HG03175 (cell line): Measurements from ENCODE around the gene FLRT1.

ENCODE experiments used
- ATAC-seq: cut with Tn5 transposase; IDR thresholded peaks from one replicate; pipeline ENCODE4 v1.9.1; 2021; ENCODE audit warnings: mild to moderate bottlenecking, moderate library complexity; ENCODE audit not compliant: unreplicated experiment

FLRT1 gene

DNA sequence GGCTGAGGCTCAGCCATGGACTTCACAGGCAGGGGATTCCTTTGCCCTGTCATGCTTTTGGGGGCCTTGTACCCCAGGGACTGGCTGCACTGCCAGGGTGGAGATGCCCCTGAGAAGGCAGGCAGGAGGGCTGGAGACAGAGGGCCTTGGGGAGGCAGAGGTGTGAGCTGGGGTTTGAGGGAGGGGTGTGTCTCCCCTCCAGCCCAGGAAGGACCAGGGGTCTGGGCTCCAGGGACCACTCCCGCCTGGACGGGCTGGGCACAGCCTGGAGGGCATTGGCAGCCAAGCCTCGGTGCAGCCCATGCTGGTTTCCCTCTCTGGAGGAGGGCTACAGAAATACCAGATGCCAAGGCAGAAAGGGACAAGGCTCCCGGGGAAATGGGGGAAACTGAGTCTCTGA, 30.0 kb upstream of the FLRT1 start:
- ATAC-seq: no peak

DNA sequence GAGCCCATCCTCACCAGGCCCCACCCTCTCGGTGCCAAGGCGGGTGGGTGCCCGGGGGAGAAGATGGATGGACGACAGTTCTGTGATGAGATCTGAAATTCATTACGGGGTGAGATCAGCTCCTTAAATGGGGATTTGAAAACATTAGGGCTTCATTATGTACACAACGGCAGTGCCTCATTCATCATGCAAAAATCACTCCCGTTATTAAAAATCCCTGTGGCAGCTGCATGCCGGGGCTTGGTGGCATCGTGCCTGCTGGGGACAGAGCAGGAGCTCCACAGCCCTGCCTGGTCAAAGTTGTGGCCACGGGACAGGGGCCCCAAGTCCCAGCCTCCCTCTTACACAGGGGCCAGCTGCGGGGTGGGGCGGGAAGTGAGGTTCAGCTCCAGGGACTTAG, 29.3 kb upstream of the FLRT1 start:
- no peak for ATAC-seq

DNA sequence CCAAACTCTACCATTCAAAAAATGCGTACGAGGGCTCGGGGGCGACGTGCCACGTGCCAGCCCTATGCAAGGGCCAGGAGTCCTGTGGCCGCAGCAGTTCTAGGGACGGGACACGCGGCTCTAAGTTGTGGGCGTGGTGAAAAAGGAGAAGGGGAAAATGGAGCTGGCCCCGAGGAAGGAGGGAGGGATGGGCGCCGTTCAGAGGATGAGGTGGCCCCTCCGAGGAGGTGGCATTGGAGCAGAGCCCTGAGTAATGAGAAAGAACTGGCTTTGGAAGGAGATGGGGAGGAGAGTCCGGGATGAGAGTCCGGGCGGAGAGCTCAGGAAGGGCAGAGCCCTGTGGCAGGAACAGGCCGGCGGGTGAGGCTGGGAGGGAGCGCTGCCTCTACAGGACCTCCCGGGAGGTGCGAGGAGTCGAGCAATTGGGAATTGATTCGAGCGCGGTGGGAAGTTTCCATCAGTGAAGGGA, 28.5 kb upstream of the FLRT1 start:
- no peak for ATAC-seq

DNA sequence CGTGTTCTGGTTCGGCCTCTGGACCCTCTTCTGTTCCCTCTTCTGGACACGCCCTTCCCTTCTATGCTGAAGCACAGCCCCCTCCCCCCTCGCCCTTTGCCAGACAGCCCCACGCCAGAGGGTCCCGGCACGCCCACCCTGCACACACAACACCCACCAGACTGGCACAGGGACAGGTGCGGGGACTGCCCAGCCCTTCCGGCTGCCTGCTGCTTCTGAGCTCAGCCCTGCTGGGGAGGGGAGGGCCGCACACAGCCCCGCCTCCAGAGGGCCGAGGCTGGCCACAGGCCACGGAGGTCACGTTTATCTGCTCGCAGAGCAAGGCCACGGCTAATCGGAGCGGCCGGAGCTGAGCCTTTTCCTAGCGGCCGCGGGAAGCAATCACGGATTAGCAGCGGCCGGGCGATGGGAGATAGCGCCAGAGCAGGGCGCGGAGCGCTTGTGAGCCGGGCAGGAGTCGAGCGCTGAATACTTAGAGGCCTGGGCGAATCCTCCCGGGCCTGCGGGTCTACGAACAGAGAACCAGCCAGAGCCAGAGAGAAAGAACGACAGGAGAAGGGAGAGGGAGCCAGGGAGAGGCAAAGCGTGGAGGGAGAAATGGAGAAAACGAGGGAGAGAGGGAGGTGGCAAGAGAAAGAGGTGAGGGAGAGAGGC, 28.0 kb upstream of the FLRT1 start:
- ATAC-seq: no peak

DNA sequence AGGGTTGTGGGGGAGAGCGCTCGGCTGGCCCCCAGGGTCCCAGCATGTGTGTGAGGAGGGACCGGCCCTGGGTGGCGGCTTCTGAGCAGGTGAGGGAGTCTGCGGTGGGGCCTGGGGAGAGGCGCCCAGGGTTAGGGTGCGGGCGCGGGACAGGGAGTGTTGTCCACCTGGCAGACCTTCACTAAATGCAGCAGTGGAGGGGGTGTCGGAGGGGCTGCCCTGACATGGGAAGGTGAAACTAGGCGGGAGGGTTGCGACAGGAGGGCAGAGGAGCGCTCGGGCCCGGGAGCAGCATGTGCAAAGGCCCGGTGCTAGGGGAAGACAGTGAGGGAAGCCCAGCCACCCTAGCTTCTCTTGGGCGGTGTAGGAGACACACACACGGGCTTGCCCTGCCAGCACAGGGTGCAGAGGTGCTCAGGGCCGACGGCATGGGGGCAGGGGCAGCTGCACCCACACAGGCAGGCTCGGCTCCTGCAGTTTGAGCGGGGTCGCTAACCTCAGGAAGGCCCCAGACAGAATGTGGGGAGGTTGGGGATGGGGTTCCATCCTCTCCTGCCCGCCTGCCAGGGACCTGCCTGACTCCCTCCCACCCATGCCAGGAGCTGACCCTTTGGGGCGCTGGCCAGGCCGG, 27.3 kb upstream of the FLRT1 start:
- no peak for ATAC-seq

DNA sequence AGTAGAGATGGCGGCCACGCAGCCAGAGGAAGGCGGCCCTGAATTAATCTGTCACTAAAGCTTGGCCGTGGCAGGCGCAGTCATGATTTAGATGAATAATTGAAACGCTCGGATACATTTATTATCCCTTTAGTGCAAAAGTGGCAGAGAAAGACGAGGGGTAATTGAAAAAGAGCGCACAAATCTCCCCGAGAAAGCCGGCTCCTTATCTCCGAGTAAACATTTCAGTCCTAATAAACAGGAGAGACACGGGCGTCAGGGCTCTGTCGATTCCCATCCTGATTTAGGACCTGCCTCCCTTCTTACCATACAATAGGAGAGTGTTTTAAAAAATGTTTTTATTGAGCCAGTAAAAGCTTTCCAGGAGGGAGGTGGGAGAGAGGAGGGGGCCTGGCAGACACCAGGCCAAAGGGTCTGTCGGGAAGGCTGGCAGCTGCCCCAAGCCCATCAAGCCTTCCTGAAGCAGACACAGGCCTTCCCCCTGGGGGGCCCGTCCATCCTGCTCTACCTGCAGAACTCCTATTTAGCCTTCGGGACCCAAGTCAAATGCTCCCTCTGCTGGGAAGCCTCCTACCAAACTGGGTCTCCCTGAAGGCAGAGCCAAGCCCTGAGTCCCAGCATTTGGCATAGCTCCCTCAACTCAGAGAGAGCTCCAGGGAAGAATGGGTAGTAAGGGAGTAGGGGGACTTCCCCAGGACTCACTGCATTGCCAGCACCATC, 26.7 kb upstream of the FLRT1 start:
- no peak for ATAC-seq

DNA sequence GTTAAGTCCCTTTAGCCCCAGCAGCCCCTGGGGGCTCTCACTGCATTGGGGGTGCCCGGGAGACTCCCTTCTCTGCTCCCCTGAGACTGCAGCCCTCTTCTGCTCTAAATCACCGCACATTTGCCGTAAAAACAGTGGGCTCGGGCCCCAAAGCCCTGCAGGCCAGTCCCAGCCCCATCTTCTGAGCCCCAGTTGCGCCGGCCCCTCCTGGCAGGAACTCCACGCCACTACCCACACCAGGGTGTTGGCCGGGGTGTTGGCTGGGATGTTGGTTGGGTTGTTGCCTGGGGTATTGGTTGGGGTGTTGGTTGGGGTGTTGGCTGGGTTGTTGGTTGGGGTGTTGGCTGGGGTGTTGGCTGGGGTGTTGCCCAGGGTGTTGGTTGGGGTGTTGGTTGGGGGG, 26.0 kb upstream of the FLRT1 start:
- ATAC-seq: no peak

DNA sequence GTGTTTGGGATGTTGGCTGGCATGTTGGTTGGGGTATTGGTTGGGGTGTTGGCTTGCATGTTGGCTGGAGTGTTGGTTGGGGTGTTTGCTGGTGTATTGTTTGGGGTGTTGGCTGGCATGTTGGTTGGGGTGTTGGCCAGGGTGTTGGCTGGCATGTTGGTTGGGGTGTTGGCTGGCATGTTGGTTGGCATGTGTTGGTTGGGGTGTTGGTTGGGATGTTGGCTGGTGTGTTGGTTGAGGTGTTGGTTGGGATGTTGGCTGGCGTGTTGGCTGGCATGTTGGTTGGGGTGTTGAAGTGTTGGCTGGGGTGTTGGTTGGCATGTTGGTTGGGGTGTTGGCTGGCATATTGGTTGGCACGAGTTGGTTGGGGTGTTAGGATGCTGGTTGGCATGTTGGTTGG, 24.9 kb upstream of the FLRT1 start:
- no peak for ATAC-seq

DNA sequence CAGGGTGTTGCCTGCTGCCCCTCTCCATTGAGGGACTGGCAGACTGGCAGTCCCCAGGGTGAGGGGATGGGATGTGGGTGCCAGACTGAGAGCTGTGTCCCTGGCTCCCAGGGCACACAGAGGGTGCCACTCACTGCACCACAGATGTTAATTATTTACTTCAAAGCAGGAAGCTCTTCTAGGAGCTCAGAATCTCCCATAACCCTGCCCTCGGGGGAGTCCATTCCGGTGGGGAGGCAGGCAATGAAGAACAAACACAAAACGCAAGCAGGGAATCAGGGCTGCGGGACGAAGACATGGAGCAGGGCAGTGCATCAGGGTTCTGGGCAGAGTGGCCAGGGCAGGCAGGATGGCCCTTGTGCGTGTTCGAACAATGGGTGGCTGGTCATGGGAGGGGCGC, 24.4 kb upstream of the FLRT1 start:
- ATAC-seq: no peak

DNA sequence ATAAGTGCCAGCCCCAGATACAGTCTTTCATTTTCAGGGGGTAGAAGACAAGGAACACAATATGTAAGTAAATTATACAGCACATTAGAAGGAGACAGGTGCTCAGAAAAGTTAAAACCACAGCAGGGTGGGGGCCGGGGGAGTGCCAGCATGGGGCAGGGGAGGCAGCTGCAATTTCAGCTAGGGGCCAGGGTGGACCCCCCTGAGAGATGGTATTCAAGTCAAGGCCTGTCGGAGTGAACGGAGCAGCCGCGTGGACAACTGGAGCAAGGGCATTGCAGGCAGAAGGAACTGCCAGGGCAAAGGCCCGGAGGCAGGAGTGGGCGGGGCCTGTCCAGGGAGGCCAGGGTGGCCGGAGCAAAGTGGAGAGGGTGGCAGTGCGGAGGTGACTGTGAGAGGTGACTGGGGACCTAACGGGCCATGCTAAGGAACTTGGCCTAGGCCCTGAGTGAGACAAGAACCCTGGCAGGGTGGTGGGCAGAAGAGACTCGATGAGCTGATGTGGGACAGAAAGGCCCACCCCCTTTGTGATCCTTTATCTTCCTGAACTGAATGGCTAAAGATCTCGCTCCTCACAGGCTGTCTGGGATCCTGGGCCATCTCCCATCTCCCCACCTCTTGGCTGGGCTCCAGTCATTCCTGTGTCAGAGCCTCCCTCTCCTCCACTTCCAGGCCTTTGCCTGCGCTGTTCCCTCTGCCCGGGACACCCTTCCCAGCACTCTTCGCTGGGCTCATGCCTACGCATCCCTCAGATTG, 22.4 kb upstream of the FLRT1 start:
- no peak for ATAC-seq

DNA sequence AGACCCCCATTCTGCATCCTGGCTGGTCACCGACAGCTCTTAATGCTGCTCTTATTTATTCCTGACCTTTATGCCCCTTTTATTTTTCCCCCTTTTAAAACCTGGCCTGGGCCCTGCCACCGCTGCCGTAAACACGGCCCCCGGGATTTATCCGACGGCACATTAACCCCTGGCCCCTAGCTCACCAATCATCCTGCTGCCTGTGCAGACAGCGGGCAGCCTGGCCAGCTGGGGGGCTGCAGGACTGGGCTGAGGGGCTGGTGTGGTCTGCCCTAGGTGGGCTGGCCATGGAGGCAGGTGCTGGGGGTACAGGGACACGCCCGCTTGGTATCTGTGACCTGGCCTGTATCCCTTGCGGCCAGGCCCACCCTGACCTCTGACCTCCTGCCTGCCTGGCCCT, 21.4 kb upstream of the FLRT1 start:
- no peak for ATAC-seq

DNA sequence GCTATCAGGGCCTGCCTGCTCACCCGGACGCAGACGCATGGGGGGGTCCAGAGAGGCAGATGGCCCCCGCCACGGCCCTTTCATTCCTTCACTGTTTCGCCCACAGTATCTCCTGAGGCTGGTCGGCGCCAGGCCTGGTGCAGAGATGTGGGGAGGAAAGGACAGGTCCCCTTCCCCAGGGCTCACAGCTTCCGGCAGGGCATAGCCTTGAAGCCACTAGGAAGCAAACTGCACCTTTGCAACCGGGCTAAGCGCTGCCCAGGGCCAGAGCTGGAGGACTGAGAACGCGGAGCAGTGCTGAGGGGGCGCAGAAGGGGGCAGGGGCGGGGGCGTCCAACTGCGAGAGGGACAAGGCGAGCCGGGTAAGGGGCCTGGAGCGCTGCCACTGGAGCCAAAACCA, 20.2 kb upstream of the FLRT1 start:
- no peak for ATAC-seq

DNA sequence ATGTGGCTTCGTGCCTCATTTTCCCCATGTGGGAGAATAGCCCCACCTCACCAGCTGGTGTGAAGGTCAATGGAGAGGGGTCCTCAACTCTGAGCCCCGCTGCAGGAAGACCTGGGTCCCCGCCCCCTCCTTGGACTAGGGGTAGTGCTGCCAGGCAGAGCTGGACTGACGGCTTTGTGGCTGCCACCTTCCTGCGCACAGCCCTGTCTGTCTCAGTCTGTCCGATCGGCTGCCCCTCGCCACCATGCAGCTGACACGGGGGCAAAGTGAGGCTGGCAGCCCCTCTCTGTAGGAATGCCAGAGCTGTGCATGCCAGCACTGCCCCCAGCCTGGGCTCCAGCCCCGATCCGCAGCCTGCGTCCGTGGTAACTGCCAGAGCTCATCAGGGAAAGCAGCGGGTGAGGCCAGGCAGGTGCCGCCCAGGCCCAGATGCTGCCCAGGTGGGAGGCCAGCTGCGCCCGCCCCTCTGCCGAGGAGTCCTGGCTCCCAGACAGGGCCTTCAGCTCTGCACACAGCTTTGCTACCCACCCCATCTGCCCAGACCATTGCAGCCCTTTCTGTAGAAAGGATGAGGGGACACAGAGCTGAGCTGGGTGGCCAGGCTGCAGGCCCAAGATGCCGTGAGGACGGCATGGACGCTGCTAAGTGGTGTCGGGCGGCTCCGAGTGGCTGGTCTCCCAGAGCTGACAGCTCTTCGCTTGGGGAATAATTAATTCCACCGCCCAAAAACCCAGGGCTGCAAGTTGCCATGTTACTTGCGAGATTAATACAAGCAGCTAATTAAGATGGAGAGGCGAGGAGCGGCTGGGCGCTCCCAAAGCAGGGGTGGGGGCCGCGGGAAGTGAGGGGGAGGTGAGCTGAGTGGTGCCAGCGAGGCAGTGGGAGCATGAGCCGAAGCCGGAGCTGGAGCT, 19.5 kb upstream of the FLRT1 start:
- ATAC-seq: no peak

DNA sequence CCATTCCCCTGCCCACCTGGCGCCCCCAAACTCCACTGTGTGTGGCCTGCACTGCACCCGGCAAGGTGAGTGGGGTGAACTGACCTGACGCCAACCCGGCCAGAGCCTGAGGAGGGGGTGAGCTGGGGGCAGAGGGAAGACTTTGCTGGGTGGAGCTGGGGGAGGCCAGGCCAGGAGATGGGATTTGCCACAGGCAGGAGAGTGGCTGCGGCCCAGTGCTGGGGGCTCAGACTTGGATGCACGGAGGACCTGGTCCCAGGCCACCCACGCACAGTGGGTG, 17.8 kb upstream of the FLRT1 start:
- no peak for ATAC-seq

DNA sequence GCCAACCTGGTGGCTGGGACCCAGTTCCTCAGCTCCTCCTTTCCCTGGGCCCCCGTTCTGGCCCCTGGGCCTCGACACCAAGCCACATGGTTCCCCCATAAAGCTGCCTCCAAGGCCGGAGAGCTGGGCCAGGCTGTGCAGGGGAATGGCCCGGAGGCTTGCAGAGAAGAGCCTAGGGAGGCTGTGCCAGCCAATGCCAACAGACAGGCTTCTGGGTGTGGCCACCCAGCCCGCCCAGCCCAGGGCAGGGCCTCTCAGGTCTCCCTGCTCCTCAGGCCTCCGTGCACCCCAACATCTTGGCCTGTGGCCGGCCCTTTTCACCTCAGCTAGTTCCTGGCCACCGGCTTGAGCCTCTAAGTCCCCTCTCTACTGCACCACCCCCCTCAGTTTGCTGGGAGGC, 17.4 kb upstream of the FLRT1 start:
- ATAC-seq: no peak

DNA sequence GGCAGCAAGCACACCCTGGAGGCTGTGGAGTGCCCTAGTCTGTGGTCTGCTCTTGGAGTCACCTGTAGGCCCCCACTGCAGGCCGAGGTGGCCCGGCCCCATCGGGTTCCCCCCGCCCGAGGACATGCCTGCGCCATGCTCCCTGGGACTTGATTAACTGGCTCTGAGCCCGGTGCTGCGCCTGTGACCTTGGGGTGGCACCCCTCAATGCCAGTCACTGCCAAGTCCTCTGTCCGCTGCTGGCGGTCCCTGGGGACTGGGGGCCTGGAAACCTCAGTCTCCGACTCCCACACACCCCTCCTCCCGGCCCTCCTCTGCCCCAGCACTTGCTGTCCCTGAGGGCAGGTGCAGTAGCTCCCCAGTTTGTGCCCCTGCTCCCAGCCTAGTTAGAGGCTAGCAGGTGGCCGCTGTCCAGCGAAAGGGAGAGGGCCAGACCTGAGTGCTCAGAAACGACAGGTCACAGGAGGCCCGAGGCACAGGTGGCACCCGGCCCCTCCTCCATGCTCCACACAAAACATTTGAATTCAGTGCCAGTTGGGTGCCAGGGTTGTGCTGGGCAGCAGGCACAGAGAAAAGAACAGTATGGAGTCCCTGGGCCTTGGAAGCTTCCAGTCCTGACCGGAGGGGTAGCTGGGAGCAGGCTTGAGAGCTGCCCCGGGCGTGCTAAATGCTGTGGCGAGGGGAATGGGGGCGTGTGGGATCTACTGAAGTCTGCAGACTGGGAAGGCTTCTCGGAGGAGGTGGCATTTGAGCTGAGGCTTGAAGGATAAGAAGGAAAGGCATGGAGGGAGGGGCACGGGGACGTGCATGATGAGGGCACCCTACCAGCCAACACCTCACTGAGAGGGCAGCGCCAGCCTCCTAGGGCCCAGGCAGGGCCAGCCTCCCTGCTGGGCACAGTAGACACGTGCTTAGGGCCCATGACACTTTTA, 16.4 kb upstream of the FLRT1 start:
- no peak for ATAC-seq

DNA sequence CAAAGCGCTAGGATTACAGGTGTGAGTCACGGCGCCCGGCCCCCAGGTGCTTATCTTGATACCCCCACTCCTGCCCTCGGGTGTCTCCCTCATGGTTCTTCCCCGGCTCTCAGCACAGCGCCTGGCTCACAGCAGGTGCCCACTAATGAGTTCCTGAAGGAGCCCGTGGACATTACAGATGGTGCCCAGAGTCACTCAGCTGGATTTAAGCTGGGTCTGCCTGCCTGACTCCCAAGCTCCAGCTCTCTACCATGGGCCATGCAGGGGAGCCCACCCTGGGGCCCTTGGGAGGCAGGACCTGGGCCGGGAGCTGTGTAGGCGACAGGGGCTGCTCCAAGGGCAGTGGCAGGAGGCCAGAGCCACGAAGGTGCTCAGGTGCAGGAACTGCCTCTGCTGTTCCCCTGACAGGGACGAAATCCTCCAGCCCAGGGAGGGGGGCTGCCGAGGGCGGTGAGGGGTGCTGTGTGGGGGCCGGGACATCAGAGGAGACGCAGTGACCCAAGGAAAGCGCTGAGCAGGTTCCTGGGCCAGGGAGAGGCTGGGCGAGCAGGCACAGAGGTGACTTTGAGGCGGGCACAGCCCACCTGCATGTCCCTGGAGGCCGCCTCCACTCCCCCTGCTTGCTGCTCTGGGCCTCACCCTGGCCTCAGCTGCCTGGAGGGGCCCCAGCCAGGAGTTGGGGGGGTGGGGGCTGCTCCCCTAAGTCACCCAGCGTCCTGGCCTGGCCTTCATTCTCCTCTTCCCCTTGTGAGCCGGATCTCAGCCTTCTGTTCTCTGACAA, 14.6 kb upstream of the FLRT1 start:
- no peak for ATAC-seq

DNA sequence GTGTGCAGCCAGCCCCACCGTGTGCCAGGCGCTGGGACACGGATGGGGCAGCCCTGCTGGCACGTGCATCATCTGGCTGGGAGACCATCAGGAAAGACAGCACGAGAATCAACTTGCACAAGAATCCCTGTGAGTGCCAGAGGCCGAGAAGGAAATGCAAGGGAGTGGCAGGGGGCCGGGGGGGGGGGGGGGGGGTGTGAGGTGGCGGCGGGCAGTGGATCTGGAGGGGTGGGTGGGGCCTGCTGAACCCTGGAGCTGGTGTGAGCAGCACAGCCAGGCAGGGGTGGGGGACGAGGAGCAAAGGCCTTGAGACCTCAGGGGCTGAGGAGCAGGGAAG, 14.0 kb upstream of the FLRT1 start:
- no peak for ATAC-seq

DNA sequence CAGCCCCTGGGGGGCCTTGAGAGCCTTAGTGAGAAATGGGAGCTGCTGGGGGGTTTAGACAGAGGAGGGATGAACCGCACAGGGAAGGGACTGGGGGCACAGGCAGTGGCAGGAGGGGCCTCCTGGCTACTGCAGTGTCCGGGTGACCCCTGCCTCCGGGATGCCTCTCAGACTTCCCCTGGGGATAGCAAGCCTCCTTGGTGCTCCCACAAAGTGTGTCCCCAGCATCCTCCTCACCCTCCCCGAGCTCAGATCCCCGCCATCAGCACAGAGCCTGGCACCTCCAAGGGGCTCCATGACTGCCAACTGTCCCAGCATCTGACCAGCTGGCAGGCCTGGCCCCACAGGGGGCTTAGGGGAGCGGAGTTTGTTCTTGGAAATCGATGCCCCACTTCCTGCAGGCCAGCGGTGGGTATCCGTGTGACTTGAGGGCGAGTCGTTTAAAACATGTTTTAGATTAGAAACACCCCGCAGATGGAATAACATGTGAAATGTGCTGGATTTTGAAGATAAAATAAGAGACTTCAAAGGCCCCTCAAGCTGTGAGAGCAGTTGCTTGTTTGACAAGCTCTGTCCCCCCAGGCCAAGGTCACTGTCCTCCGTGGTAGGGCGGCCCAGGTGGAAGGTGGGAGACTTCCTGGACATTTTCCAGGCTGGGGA, 13.5 kb upstream of the FLRT1 start:
- ATAC-seq: no peak
